SHP77 treated with DMSO at 0.1 percent for 48 hours (cell line): Measurements from ENCODE around the gene SCGB3A1.

Experiments used
- DNase-seq: peaks from one replicate; lab custom pipeline; 2025; lab: John Stamatoyannopoulos, UW

SCGB3A1 gene

GRCh38 chr5:180586870-180587269, 4.4 kb downstream of the SCGB3A1 start:
- no peak for DNase-seq

GRCh38 chr5:180586204-180586603, 5.1 kb downstream of the SCGB3A1 start:
- DNase-seq = no peak

GRCh38 chr5:180583738-180584137, 7.6 kb downstream of the SCGB3A1 start:
- DNase-seq = no peak

- DNase-seq = no peak
Measured at GRCh38 chr5:180580681-180581080, 10.6 kb downstream of the SCGB3A1 start.

GRCh38 chr5:180575571-180575970, 15.7 kb downstream of the SCGB3A1 start:
- DNase-seq = no peak

- no peak for DNase-seq
Measured at GRCh38 chr5:180568914-180569313, 22.4 kb downstream of the SCGB3A1 start.

GRCh38 chr5:180563994-180564393, 27.3 kb downstream of the SCGB3A1 start:
- no peak for DNase-seq

- no peak for DNase-seq
Measured at GRCh38 chr5:180558232-180558631, 33.1 kb downstream of the SCGB3A1 start.

GRCh38 chr5:180557217-180557809, 34.0 kb downstream of the SCGB3A1 start:
- DNase-seq = no peak

GRCh38 chr5:180555168-180555921, 36.0 kb downstream of the SCGB3A1 start:
- no peak for DNase-seq

- DNase-seq = no peak
Measured at GRCh38 chr5:180553530-180553929, 37.8 kb downstream of the SCGB3A1 start.

GRCh38 chr5:180548563-180548962, 42.7 kb downstream of the SCGB3A1 start:
- DNase-seq = no peak

- no peak for DNase-seq
Measured at GRCh38 chr5:180545248-180545647, 46.1 kb downstream of the SCGB3A1 start.

GRCh38 chr5:180541710-180542109, 49.6 kb downstream of the SCGB3A1 start:
- no peak for DNase-seq
